SH-SY5Y (cell line): ENCODE results near the gene EIF2S1.

ENCODE experiments used
- GATA2 ChIP-seq: IDR thresholded peaks from 2 replicates; pipeline ENCODE4 v1.6.1; 2011; ENCODE audit warnings: mild to moderate bottlenecking, low read depth, low read length
- GATA3 ChIP-seq: IDR thresholded peaks from 2 replicates; pipeline ENCODE4 v1.6.1; 2011; ENCODE audit warnings: low read depth, mild to moderate bottlenecking, low read length, moderate library complexity

DNA sequence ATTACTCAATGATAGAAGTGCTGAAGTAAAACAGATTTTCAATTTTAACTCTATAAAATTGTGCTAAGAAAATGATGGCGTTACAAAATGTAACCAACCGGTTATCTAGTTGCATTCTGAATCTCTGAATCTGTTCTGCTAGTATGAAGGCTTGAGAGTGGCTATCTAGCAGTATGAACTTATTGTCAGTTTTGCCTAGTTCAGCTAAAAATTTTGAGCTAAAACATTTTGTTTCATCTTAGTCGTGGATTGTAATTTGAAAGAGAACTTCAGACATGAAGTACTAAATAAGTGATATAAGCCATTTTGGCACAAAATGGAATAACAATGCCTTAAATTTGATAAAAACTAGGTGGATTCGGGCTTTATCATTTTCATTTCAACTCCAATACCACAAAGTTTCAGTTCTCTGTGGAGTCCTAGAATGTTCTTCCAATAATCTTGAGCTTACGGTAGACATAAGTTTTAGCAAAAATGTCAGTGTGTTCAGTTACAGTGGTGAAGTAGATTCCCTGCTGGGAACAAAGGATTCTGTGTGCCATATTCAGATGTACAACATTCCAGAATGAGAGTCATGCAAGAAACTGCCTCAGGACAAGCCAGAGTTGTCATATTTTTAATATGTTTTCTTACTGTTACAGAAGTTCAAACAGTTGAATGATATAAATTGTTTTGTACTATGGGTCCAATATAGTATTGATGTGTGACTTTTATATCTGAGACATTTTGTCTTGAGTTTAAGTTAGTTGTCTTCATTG is 28.6 kb upstream of the EIF2S1 start:
- TF ChIP-seq GATA3 (no peak), GATA2 (no peak)
